ENCODE data around the gene SLC35G6.

DNA sequence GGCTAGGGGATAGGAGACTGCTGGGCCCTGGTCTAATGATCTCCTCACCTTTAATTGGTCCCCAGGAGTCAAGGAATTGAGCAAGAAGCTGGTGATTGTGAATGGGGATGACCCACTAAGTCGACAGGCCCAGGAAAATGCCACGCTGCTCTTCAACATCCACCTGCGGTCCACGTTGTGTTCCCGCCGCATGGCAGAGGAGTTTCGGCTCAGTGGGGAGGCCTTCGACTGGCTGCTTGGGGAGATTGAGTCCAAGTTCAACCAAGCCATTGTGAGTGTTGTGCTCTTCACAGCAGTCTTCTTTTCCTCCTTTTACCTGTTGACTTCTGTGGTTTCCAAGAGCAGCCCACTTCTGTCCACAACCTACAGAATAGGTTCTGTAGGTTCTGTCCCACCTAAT, 22.3 kb downstream of the SLC35G6 start:
- TF ChIP-seq, protein P1, sequence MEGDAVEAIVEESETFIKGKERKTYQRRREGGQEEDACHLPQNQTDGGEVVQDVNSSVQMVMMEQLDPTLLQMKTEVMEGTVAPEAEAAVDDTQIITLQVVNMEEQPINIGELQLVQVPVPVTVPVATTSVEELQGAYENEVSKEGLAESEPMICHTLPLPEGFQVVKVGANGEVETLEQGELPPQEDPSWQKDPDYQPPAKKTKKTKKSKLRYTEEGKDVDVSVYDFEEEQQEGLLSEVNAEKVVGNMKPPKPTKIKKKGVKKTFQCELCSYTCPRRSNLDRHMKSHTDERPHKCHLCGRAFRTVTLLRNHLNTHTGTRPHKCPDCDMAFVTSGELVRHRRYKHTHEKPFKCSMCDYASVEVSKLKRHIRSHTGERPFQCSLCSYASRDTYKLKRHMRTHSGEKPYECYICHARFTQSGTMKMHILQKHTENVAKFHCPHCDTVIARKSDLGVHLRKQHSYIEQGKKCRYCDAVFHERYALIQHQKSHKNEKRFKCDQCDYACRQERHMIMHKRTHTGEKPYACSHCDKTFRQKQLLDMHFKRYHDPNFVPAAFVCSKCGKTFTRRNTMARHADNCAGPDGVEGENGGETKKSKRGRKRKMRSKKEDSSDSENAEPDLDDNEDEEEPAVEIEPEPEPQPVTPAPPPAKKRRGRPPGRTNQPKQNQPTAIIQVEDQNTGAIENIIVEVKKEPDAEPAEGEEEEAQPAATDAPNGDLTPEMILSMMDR (IDR thresholded peaks at IDR 0.05), result no peak
- no peak for TF ChIP-seq POLR2A (IDR thresholded peaks at IDR 0.05)
